ENCODE measurements around the gene KRTAP6-1.

GRCh38 chr21:30652891-30653290 lies 39.2 kb upstream of the KRTAP6-1 start:
- TF ChIP-seq CTCF (IDR thresholded peaks at IDR 0.05; ENCODE audit: insufficient read depth, low read length) (no peak), REST (IDR thresholded peaks at IDR 0.05; ENCODE audit: insufficient replicate concordance, low read depth) (no peak), POLR2AphosphoS5 (IDR thresholded peaks at IDR 0.05; ENCODE audit: low read depth) (no peak), GABPA (IDR thresholded peaks at IDR 0.05; ENCODE audit: low read depth) (no peak), SPI1 (IDR thresholded peaks at IDR 0.05; ENCODE audit: borderline replicate concordance, low read depth) (no peak)

Measured in HL-60 (cell line).